DOHH2 (cell line): ENCODE data around the gene CALM3.

Experiments
- EZH2phosphoT487 ChIP-seq: fragments of 200-600 bp; sonication (generic); IDR thresholded peaks from 2 replicates; pipeline ENCODE4 v1.6.1; 2017; ENCODE audit warnings: borderline replicate concordance, mild to moderate bottlenecking, antibody characterized with exemption, low read length, moderate library complexity, mixed read lengths
- TF ChIP-seq, protein P1 (sequence below): fragments of 200-600 bp; sonication (generic); IDR thresholded peaks from one replicate; pipeline ENCODE4 v1.5.1; 2014; ENCODE audit warnings: antibody characterized with exemption, mild to moderate bottlenecking, low read depth, low read length; ENCODE audit not compliant: poor library complexity, severe bottlenecking

DNA sequence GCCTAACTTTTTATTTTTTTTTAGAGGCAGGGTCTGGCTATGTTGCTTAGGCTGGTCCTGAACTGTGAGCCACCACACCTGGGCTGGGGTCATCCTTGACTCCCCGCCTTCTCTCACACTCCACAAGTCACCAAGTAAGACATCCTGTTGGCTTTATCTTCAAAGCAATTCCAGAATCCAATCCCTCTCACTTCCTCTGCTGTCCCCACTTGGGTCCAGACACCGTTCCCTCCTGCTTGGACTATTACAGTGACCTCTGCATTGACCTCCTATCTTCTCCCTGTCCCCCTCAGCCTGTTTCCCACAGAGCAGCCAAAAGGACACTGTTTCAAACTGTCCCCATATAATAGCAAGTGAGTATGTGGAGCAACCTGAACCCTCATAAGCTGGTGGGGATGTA is 39.5 kb downstream of the CALM3 start:
- TF ChIP-seq, protein P1, sequence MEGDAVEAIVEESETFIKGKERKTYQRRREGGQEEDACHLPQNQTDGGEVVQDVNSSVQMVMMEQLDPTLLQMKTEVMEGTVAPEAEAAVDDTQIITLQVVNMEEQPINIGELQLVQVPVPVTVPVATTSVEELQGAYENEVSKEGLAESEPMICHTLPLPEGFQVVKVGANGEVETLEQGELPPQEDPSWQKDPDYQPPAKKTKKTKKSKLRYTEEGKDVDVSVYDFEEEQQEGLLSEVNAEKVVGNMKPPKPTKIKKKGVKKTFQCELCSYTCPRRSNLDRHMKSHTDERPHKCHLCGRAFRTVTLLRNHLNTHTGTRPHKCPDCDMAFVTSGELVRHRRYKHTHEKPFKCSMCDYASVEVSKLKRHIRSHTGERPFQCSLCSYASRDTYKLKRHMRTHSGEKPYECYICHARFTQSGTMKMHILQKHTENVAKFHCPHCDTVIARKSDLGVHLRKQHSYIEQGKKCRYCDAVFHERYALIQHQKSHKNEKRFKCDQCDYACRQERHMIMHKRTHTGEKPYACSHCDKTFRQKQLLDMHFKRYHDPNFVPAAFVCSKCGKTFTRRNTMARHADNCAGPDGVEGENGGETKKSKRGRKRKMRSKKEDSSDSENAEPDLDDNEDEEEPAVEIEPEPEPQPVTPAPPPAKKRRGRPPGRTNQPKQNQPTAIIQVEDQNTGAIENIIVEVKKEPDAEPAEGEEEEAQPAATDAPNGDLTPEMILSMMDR = no peak
- TF ChIP-seq EZH2phosphoT487 = no peak
